GM18951 (cell line): ENCODE results near the gene XYLT1.

Experiments used
- POLR2A ChIP-seq: IDR thresholded peaks from 4 replicates; pipeline ENCODE4 v1.6.1; 2011; ENCODE audit warnings: mild to moderate bottlenecking; ENCODE audit not compliant: insufficient read length, insufficient read depth; ENCODE audit errors: extremely low read depth
- in situ Hi-C: fragments of 300-500 bp; cut with MboI; formaldehyde crosslinking; loops from one replicate; pipeline ENCODE4 v1.12.0; 2022; ENCODE audit warnings: low sequenced_read_pairs, mixed read lengths, inconsistent platforms; ENCODE audit not compliant: unreplicated experiment

Gene XYLT1

DNA sequence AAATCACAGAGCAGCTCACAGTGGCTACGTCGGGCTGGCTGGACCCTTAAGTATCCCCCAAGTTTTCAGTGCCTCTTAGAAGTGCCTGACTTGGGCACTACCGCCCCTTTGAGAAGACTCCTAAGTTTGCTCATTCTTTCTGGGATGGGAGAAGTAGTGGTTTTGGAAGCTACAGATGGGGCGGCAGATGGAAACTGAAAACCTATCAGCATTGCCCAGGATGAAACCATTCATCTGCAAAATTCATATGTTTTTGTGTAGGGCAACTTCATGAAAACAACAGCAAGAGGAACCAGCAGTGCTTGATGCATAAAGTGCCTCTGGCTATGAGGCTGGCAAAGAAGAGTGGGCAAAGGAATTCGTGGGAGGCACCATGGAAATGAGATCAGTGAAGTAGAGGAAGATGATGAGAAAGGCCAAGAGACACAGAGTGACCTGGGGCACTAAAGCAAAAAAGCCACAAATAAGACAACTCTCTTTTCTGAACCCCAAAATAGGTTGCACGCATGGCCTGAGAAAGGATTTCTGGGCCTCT lies 277.1 kb downstream of the XYLT1 start:
- in situ Hi-C loops: no loop called here
- no peak for TF ChIP-seq POLR2A

DNA sequence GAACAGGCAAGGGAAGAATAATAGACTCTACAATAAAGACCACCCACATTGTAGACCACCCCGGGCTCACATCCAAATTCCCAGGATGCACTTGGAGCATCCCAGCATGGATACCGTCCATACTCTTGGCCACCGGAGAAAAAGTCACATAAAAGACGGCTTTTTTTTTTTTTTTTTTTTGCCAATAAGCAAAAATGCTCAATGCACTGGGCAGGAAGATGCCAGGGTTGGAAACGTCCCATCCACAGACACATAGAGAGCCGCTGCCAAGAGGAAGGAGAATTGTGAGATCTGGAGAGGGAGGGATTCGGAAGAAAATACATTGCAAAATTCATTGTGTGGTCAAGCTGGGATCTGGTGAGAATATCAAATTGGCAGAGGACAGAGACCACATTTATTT lies 286.7 kb downstream of the XYLT1 start:
- in situ Hi-C loops: no loop called here
- no peak for TF ChIP-seq POLR2A

DNA sequence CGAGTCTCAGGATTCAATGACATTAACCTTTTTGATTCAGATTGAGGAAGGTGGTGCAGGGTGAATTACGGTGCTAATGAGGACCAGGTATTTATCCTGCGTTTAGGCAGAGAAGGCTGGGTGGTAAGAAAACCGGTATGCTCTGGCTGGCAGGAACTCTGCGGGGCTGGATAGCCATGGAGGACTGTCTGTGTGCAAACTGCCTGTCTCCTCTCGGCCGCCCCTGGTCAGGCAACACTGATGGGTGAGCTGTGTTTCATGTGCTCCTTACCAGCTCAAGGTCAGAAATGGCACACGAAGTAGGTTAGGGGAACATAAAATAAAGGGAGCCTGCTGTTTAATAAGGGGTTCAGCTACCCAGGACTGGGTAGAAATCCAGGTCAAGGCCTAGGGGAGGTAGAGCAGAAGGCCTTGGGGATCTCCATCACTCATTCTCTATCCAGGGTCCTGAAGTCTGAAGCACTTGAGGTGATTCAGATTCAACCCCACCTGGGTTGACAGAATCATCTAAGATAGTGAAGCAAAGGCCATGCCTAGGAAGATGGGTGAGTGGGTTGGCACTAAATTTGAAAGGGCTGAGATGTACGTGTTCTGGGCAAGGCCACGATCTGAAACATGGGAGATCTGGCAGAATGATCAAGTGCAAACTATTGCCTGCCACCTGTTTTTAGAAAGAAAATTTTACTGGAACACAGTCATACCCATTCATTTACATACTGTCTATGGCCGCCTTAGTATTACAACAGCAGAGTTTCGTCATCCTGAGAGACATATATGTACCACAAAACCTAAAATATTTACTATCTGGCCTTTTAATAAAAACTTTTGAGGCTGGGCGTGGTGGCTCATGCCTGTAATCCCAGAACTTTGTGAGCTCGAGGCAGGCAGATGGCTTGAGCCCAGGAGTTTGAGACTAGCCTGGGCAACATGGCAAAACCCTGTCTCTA lies 292.5 kb downstream of the XYLT1 start:
- no peak for TF ChIP-seq POLR2A
- in situ Hi-C loops: no loop called here

- in situ Hi-C loops: no loop called here
- TF ChIP-seq POLR2A: no peak
Measured at GRCh38 chr16:17177242-17177958, 293.4 kb downstream of the XYLT1 start.

- TF ChIP-seq POLR2A: no peak
- in situ Hi-C loops: no loop called here
Measured at GRCh38 chr16:17176199-17176598, 294.6 kb downstream of the XYLT1 start.

GRCh38 chr16:17173281-17173680 lies 297.5 kb downstream of the XYLT1 start:
- in situ Hi-C loops: no loop called here
- no peak for TF ChIP-seq POLR2A

DNA sequence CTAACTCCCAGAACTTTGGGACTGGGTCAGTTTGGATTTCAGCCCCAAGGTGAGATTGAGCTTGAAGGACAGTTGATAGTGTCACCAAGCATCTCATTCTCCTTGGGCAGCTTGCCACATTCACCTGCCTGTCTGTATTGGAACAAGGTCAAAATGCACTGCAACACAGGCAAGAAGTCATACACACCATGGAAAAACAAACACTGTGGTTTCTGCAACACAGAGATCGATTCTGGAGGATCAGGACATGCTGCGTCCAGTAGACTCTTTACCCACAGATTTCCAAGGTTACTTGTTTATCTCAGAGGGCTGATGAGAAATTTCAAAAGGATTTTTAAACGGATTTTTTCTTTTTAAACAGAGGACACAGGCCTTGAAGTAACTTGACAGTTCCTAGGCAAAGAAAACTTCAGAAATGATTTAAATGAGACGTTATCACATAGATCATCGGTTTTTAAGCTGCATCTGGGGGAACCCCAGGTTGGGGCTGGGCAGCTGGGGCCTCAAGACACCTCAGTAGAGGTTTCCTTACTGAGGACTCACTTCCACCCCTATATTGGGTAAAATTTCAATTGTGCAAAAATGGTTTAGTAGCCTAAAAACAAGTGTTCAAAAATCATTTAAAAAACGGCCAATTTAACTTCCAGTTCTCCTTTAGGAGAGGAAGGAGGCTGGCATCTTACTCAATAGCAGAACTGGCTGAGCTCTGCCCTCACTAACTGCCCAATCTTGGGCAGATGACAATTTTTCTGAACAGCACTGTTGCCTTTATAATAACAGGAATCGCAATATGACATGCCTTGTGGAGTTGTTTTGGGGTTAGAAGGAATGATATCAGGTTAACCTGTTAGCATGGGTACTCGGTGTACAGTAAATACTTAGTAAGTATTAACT lies 299.3 kb downstream of the XYLT1 start:
- in situ Hi-C loops: no loop called here
- no peak for TF ChIP-seq POLR2A

DNA sequence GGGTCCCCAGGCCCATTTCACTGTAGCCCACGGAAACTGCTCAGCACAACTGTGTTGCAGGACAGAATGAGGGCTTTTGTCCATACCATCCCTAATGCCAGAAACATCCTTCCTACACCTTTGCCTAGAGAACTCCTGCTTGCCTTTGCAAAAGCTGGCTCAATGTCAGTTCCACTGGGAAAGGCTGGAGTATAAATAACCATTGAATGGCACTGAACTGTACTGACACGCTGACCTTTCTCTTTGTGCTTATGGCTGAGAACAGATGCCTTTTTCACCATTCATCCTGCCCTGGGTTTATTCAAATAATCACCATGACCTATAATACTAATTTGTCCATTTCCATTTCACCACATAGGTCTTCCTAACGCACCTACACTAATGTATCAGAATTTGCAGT lies 300.3 kb downstream of the XYLT1 start:
- in situ Hi-C loops: no loop called here
- no peak for TF ChIP-seq POLR2A

GRCh38 chr16:17168181-17168580 lies 302.6 kb downstream of the XYLT1 start:
- TF ChIP-seq POLR2A: no peak

GRCh38 chr16:17166095-17166494 lies 304.7 kb downstream of the XYLT1 start:
- no peak for TF ChIP-seq POLR2A
- in situ Hi-C loops: no loop called here

More at GRCh38 chr16:17168181-17168580, 302.6 kb downstream of the XYLT1 start:
- in situ Hi-C loops: no loop called here

- no peak for TF ChIP-seq POLR2A
- in situ Hi-C loops: no loop called here
Measured at GRCh38 chr16:17162560-17162959, 308.2 kb downstream of the XYLT1 start.

GRCh38 chr16:17160920-17161431 lies 309.8 kb downstream of the XYLT1 start:
- in situ Hi-C loops: no loop called here

More at GRCh38 chr16:17160920-17161431, 309.8 kb downstream of the XYLT1 start:
- TF ChIP-seq POLR2A: no peak
